C4-2B (cell line): ENCODE results near the gene OFD1.

Experiments used
- CTCF ChIP-seq: fragments of 450-650 bp; conservative IDR thresholded peaks from 2 replicates; pipeline ENCODE4 v1.5.1; 2017; ENCODE audit warnings: mild to moderate bottlenecking
- ZFX ChIP-seq: fragments of 450-650 bp; IDR thresholded peaks from 2 replicates; pipeline ENCODE4 v1.6.1; 2017

DNA sequence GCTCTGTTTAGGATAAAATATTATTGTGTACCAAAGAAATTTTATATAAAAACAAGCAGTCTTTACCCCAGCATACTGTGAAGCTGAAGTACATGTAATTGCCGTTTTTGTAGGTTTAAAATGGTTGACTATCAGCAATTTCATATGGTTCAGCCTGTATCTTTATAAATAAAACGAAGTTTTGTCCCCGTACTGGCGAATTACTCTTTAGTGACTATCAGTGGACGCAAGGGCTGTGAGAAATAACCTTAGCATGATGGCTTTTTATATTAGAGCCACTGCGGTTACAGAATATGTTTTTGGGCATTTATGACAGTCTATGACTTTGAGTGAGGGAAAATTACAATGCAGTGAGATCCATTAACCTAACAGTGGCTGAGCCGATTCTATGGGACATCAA is 81.1 kb downstream of the OFD1 start:
- TF ChIP-seq CTCF (no peak), ZFX (no peak)
